ENCODE results near the gene MT1E. TPM values are rescaled to one million over a fixed set of nuclear protein-coding genes. Genes with fewer than 3 reads are reported as not detected.

Gene MT1E
- total and polyA plus RNA-seq, 5 donors from 2014 or later, result 5.6 to 86.9 (median 22.9) TPM

GRCh38 chr16:56631197-56631596, 5.6 kb downstream of the MT1E start:
- Mint-ChIP-seq H3K27ac (no peak overlapping the region), H3K9me3 (peaks cover 0 to 1% (median 0%) of the 10 kb centered on the region in 7 donors), H3K27me3 (peaks cover 58% of the 10 kb centered on the region), H3K36me3 (no peaks in the 10 kb centered on the region), H3K4me1 (peaks cover 0 to 33% (median 20%) of the 10 kb centered on the region in 4 donors), H3K4me3 (peak overlapping the region in 1 of 4 donors; percentile 53)
- ATAC-seq (ENCODE audit: low read depth in 2 of 2) (no peak), DNase-seq (no peak)
- Histone ChIP-seq H3K27me3 (ENCODE audit: control insufficient read depth, insufficient read depth, low read length) (peaks cover 17% of the 10 kb centered on the region), H3K36me3 (ENCODE audit: control insufficient read depth, insufficient read depth, low read length) (no peaks in the 10 kb centered on the region), H3K9me3 (ENCODE audit: control insufficient read depth in 2 of 2, low read length in 2 of 2) (no peaks in the 10 kb centered on the region), H3K27ac (ENCODE audit: insufficient read depth, low read length, poor library complexity, severe bottlenecking) (no peak overlapping the region), H3K4me1 (ENCODE audit: control insufficient read depth, insufficient read depth, low read length, poor library complexity, severe bottlenecking) (peaks cover 26% of the 10 kb centered on the region), H3K4me3 (ENCODE audit: low read depth, low read length) (no peak overlapping the region)

DNA sequence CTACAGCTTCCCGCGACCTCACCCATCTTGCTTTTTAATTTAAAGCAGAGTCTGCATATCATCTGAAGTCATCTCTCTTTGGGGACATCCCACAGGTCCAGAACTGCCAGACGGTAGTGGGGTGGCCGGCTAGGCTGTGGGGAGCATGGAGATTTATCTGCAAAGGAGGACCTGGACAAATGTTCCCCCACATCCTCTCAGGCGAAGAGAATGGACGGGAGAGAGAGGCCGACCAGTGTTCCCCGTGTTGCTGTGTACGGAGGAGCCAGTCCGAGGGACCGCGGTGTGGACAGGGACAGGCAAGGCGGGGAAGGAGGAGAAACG, 6.2 kb downstream of the MT1E start:
- H3K27ac Mint-ChIP-seq, result peak overlapping the region in 2 of 3 donors; percentile 49 to 69
- H3K9me3 Mint-ChIP-seq, result peaks cover 0 to 1% (median 0%) of the 10 kb centered on the region in 7 donors
- Histone ChIP-seq H3K27me3 (ENCODE audit: control insufficient read depth, insufficient read depth, low read length) (peaks cover 21% of the 10 kb centered on the region), H3K4me1 (ENCODE audit: control insufficient read depth, insufficient read depth, low read length, poor library complexity, severe bottlenecking) (peaks cover 20% of the 10 kb centered on the region), H3K27ac (ENCODE audit: insufficient read depth, low read length, poor library complexity, severe bottlenecking) (no peak overlapping the region), H3K36me3 (ENCODE audit: control insufficient read depth, insufficient read depth, low read length) (no peaks in the 10 kb centered on the region), H3K4me3 (ENCODE audit: low read depth, low read length) (no peak overlapping the region), H3K9me3 (ENCODE audit: control insufficient read depth in 2 of 2, low read length in 2 of 2) (no peaks in the 10 kb centered on the region)
- peaks cover 0 to 33% (median 18%) of the 10 kb centered on the region in 4 donors for H3K4me1 Mint-ChIP-seq
- ATAC-seq (ENCODE audit: low read depth in 2 of 2) (no peak), DNase-seq (no peak)
- peaks cover 64% of the 10 kb centered on the region for H3K27me3 Mint-ChIP-seq
- H3K36me3 Mint-ChIP-seq, result no peaks in the 10 kb centered on the region
- peak overlapping the region in 3 of 4 donors; percentile 36 to 86 (median 53) for H3K4me3 Mint-ChIP-seq

DNA sequence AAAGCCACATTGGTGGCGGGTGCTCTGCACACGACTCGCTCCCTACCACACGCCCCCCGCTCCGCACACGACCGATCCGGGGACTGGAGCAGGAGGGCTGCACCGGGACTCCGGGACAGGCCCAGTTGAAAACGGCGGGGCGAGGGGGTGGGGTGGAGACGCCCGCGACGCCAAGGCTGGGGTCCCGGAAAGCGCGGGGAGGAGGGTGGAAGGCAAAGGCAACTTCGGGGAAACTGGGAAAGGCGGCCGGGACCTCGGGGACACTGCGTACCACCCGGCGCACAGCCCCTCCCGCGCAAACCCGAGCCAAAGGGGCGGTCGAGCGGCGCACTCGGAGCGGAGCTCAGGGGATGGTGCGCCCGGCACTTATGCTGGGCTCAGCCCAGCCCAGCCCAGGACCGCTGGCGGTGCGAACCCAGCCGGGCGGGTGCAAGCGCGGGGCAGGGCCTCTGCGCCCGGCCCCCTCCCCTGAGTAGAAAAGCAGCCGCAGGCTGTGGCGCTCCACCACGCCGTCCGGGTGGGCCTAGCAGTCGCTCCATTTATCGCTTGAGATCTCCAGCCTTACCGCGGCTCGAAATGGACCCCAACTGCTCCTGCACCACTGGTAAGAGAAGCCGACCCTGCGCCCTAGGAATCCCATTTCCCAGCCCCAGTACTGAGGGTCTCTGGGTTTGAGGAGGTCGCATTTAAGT, 6.7 kb downstream of the MT1E start, which contains the start of gene MT1M:
TSS of gene MT1M (plus strand) at position 504 of the 692 bp plus-strand sequence. CDS start at position 577, 73 bp downstream.
- Histone ChIP-seq H3K4me3 (ENCODE audit: low read depth, low read length) (no peak within 1 kb of the TSS), H3K36me3 (ENCODE audit: control insufficient read depth, insufficient read depth, low read length) (no peaks in the 10 kb centered on the region), H3K9me3 (ENCODE audit: control insufficient read depth in 2 of 2, low read length in 2 of 2) (no peaks in the 10 kb centered on the region), H3K27ac (ENCODE audit: insufficient read depth, low read length, poor library complexity, severe bottlenecking) (no peak within 1 kb of the TSS), H3K27me3 (ENCODE audit: control insufficient read depth, insufficient read depth, low read length) (peaks cover 24% of the 10 kb centered on the region), H3K4me1 (ENCODE audit: control insufficient read depth, insufficient read depth, low read length, poor library complexity, severe bottlenecking) (peaks cover 19% of the 10 kb centered on the region)
- ATAC-seq (ENCODE audit: low read depth in 2 of 2), result peak in 1 of 2 donors; percentile 40
- H3K36me3 Mint-ChIP-seq, result no peaks in the 10 kb centered on the region
- peak within 1 kb of the TSS in 2 of 3 donors; percentile 49 to 69 for H3K27ac Mint-ChIP-seq
- no peak for DNase-seq
- peaks cover 0 to 1% (median 0%) of the 10 kb centered on the region in 7 donors for H3K9me3 Mint-ChIP-seq
- H3K27me3 Mint-ChIP-seq, result peaks cover 69% of the 10 kb centered on the region
- H3K4me3 Mint-ChIP-seq, result peak within 1 kb of the TSS; percentile 36 to 86 (median 53)
- H3K4me1 Mint-ChIP-seq, result peaks cover 0 to 37% (median 16%) of the 10 kb centered on the region in 4 donors

- H3K27me3 ChIP-seq (ENCODE audit: control insufficient read depth, insufficient read depth, low read length), result peaks cover 29% of the 10 kb centered on the region
- peaks cover 75% of the 10 kb centered on the region for H3K27me3 Mint-ChIP-seq
- no peak overlapping the region for H3K27ac ChIP-seq (ENCODE audit: insufficient read depth, low read length, poor library complexity, severe bottlenecking)
- peaks cover 0 to 1% (median 0%) of the 10 kb centered on the region in 7 donors for H3K9me3 Mint-ChIP-seq
- H3K27ac Mint-ChIP-seq, result no peak overlapping the region
- H3K4me1 Mint-ChIP-seq, result peaks cover 0 to 43% (median 19%) of the 10 kb centered on the region in 4 donors
- peaks cover 19% of the 10 kb centered on the region for H3K4me1 ChIP-seq (ENCODE audit: control insufficient read depth, insufficient read depth, low read length, poor library complexity, severe bottlenecking)
- ATAC-seq (ENCODE audit: low read depth in 2 of 2) (no peak), DNase-seq (no peak)
- H3K36me3 ChIP-seq (ENCODE audit: control insufficient read depth, insufficient read depth, low read length), result no peaks in the 10 kb centered on the region
- no peaks in the 10 kb centered on the region for H3K9me3 ChIP-seq (ENCODE audit: control insufficient read depth in 2 of 2, low read length in 2 of 2)
- H3K4me3 Mint-ChIP-seq, result peak overlapping the region in 3 of 4 donors; percentile 46 to 66 (median 53)
- H3K4me3 ChIP-seq (ENCODE audit: low read depth, low read length), result no peak overlapping the region
- no peaks in the 10 kb centered on the region for H3K36me3 Mint-ChIP-seq
Measured at GRCh38 chr16:56632848-56633365, 7.3 kb downstream of the MT1E start.

- no peaks in the 10 kb centered on the region for H3K36me3 ChIP-seq (ENCODE audit: control insufficient read depth, insufficient read depth, low read length)
- no peaks in the 10 kb centered on the region for H3K9me3 ChIP-seq (ENCODE audit: control insufficient read depth in 2 of 2, low read length in 2 of 2)
- DNase-seq (no peak), ATAC-seq (ENCODE audit: low read depth in 2 of 2) (no peak)
- Mint-ChIP-seq H3K27ac (no peak overlapping the region), H3K27me3 (peaks cover 81% of the 10 kb centered on the region), H3K9me3 (peaks cover 0 to 1% (median 0%) of the 10 kb centered on the region in 7 donors), H3K4me1 (peaks cover 0 to 44% (median 21%) of the 10 kb centered on the region in 4 donors), H3K4me3 (peak overlapping the region in 1 of 4 donors; percentile 16), H3K36me3 (no peaks in the 10 kb centered on the region)
- no peak overlapping the region for H3K27ac ChIP-seq (ENCODE audit: insufficient read depth, low read length, poor library complexity, severe bottlenecking)
- peaks cover 19% of the 10 kb centered on the region for H3K4me1 ChIP-seq (ENCODE audit: control insufficient read depth, insufficient read depth, low read length, poor library complexity, severe bottlenecking)
- H3K27me3 ChIP-seq (ENCODE audit: control insufficient read depth, insufficient read depth, low read length), result peaks cover 32% of the 10 kb centered on the region
- no peak overlapping the region for H3K4me3 ChIP-seq (ENCODE audit: low read depth, low read length)
Measured at GRCh38 chr16:56633535-56633934, 8.0 kb downstream of the MT1E start.

DNA sequence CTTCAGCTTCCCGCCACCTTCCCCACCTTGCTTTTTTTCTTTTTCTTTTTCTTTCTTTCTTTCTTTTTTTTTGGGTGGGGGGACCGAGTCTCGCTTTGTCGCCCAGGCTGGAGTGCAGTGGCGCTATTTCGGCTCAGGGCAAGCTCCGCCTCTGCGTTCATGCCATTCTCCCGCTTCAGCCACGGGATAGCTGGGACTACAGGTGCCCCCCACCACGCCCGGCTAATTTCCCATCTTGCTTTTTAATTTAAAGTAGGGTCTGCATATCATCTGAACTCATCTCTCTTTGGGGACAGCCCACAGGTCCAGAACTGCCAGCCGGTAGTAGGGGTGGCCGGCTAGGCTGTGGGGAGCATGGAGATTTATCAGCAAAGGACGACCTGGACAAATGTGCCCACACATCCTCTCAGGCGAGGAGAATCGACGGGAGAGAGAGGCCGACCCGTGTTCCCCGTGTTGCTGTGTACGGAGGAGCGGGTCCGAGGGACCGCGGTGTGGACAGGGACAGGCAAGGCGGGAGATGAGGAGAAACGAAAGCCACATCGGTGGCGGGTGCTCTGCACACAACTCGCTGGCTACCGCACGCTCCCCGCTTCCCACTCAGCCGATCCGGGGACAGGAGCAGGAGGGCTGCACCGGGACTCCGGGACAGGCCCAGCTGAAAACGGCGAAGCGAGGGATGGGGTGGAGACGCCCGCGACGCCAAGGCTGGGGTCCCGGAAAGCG, 9.3 kb downstream of the MT1E start:
- Histone ChIP-seq H3K4me3 (ENCODE audit: low read depth, low read length) (no peak overlapping the region), H3K36me3 (ENCODE audit: control insufficient read depth, insufficient read depth, low read length) (no peaks in the 10 kb centered on the region), H3K4me1 (ENCODE audit: control insufficient read depth, insufficient read depth, low read length, poor library complexity, severe bottlenecking) (peaks cover 19% of the 10 kb centered on the region), H3K27ac (ENCODE audit: insufficient read depth, low read length, poor library complexity, severe bottlenecking) (no peak overlapping the region), H3K9me3 (ENCODE audit: control insufficient read depth in 2 of 2, low read length in 2 of 2) (no peaks in the 10 kb centered on the region), H3K27me3 (ENCODE audit: control insufficient read depth, insufficient read depth, low read length) (peaks cover 43% of the 10 kb centered on the region)
- peaks cover 89% of the 10 kb centered on the region for H3K27me3 Mint-ChIP-seq
- H3K4me1 Mint-ChIP-seq, result peaks cover 0 to 39% (median 21%) of the 10 kb centered on the region in 4 donors
- H3K9me3 Mint-ChIP-seq, result peaks cover 0 to 1% (median 0%) of the 10 kb centered on the region in 7 donors
- ATAC-seq (ENCODE audit: low read depth in 2 of 2) (no peak), DNase-seq (no peak)
- H3K36me3 Mint-ChIP-seq, result no peaks in the 10 kb centered on the region
- H3K27ac Mint-ChIP-seq, result peak overlapping the region in 2 of 3 donors; percentile 25 to 45
- H3K4me3 Mint-ChIP-seq, result peak overlapping the region in 3 of 4 donors; percentile 55 to 86 (median 70)

DNA sequence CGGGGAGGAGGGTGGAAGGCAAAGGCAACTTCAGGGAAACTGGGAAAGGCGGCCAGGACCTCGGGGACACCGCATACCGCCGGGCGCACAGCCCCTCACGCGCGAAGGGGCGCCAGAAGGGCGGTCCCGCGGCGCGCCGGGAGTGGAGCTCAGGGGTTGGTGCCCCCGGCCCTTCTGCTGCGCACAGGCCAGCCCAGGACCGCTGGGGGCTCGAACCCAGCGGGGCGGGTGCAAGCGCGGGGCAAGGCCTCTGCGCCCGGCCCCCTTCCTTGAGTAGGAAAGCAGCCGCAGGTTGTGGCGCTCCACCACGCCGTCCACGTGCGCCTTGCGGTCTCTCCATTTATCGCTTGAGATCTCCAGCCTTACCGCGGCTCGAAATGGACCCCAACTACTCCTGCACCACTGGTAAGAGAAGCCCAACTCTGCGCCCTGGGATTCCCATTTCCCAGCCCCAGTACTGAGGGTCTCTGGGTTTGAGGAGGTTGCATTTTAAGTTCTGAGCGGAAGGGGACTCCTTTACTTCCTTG, 9.9 kb downstream of the MT1E start:
- Histone ChIP-seq H3K4me1 (ENCODE audit: control insufficient read depth, insufficient read depth, low read length, poor library complexity, severe bottlenecking) (peaks cover 19% of the 10 kb centered on the region), H3K36me3 (ENCODE audit: control insufficient read depth, insufficient read depth, low read length) (no peaks in the 10 kb centered on the region), H3K27ac (ENCODE audit: insufficient read depth, low read length, poor library complexity, severe bottlenecking) (no peak overlapping the region), H3K27me3 (ENCODE audit: control insufficient read depth, insufficient read depth, low read length) (peaks cover 45% of the 10 kb centered on the region), H3K4me3 (ENCODE audit: low read depth, low read length) (no peak overlapping the region), H3K9me3 (ENCODE audit: control insufficient read depth in 2 of 2, low read length in 2 of 2) (no peaks in the 10 kb centered on the region)
- Mint-ChIP-seq H3K4me1 (peaks cover 0 to 38% (median 21%) of the 10 kb centered on the region in 4 donors), H3K36me3 (no peaks in the 10 kb centered on the region), H3K9me3 (peaks cover 0 to 1% (median 0%) of the 10 kb centered on the region in 7 donors), H3K27me3 (peaks cover 92% of the 10 kb centered on the region), H3K27ac (no peak overlapping the region), H3K4me3 (peak overlapping the region in 2 of 4 donors; percentile 33 to 52)
- DNase-seq (no peak), ATAC-seq (ENCODE audit: low read depth in 2 of 2) (no peak)

Data from CD4-positive, CD25-positive, alpha-beta regulatory T cell (primary cell).